ENCODE results near the gene TPD52L2. TPM values are rescaled to one million over a fixed set of nuclear protein-coding genes. Genes with fewer than 3 reads are reported as not detected.
"Not testable (repeated sequence)": the region's sequence is repeated elsewhere in the genome, so short reads cannot be mapped to it uniquely, and the experiment has no call there.

Gene TPD52L2
- total RNA-seq, 1 donor from 2014 or later: 73.8 TPM

- no peak within 1 kb of the TSS for H3K27ac Mint-ChIP-seq
- no peaks in the 10 kb centered on the region for H3K9me3 Mint-ChIP-seq
- H3K27me3 Mint-ChIP-seq (ENCODE audit: low read depth): no peaks in the 10 kb centered on the region
- no peak for TF ChIP-seq CTCF (IDR thresholded peaks at IDR 0.05; ENCODE audit: unreplicated experiment)
- H3K36me3 Mint-ChIP-seq: peaks cover 5% of the 10 kb centered on the region
- no peak for DNase-seq (ENCODE audit: low spot score in 2 of 2, unreplicated experiment in 2 of 2)
- no peak within 1 kb of the TSS for H3K4me3 Mint-ChIP-seq
- H3K4me1 Mint-ChIP-seq: peaks cover 47% of the 10 kb centered on the region
Measured at GRCh38 chr20:63861365-63861934, 3.6 kb upstream of the TPD52L2 start, which contains the start of gene ABHD16B. Gene ABHD16B (plus strand): TSS chr20:63861498. CDS start chr20:63861541, 43 bp downstream.

GRCh38 chr20:63861981-63862901 lies 2.8 kb upstream of the TPD52L2 start:
- TF ChIP-seq CTCF (IDR thresholded peaks at IDR 0.05; ENCODE audit: unreplicated experiment): no peak
- Mint-ChIP-seq H3K9me3 (no peaks in the 10 kb centered on the region), H3K27ac (no peak overlapping the region), H3K4me3 (no peak overlapping the region), H3K36me3 (peaks cover 5% of the 10 kb centered on the region), H3K27me3 (ENCODE audit: low read depth) (no peaks in the 10 kb centered on the region), H3K4me1 (peaks cover 42% of the 10 kb centered on the region)
- DNase-seq (ENCODE audit: low spot score in 2 of 2, unreplicated experiment in 2 of 2): no peak

GRCh38 chr20:63863021-63863797 lies 1.9 kb upstream of the TPD52L2 start:
- peak overlapping the region; percentile 82 for H3K4me3 Mint-ChIP-seq
- TF ChIP-seq CTCF (IDR thresholded peaks at IDR 0.05; ENCODE audit: unreplicated experiment): no peak
- no peaks in the 10 kb centered on the region for H3K27me3 Mint-ChIP-seq (ENCODE audit: low read depth)
- H3K4me1 Mint-ChIP-seq: peaks cover 32% of the 10 kb centered on the region
- no peaks in the 10 kb centered on the region for H3K9me3 Mint-ChIP-seq
- peaks cover 9% of the 10 kb centered on the region for H3K36me3 Mint-ChIP-seq
- H3K27ac Mint-ChIP-seq: peak overlapping the region; percentile 92
- DNase-seq (ENCODE audit: low spot score in 2 of 2, unreplicated experiment in 2 of 2): no peak

- TF ChIP-seq CTCF (IDR thresholded peaks at IDR 0.05; ENCODE audit: unreplicated experiment): peak; percentile 37
- peak in 1 of 2 experiments; percentile 76 for DNase-seq (ENCODE audit: low spot score in 2 of 2, unreplicated experiment in 2 of 2)
- Mint-ChIP-seq H3K9me3 (no peaks in the 10 kb centered on the region), H3K4me3 (peak overlapping the region; percentile 82), H3K36me3 (peaks cover 12% of the 10 kb centered on the region), H3K4me1 (peaks cover 27% of the 10 kb centered on the region), H3K27me3 (ENCODE audit: low read depth) (no peaks in the 10 kb centered on the region), H3K27ac (peak overlapping the region; percentile 92)
Measured at GRCh38 chr20:63863798-63864544, 1.1 kb upstream of the TPD52L2 start.

GRCh38 chr20:63864545-63864977 lies 509 bp upstream of the TPD52L2 start:
- Mint-ChIP-seq H3K27me3 (ENCODE audit: low read depth) (no peaks in the 10 kb centered on the region), H3K4me1 (peaks cover 24% of the 10 kb centered on the region), H3K4me3 (peak overlapping the region; percentile 82), H3K27ac (peak overlapping the region; percentile 92), H3K36me3 (peaks cover 12% of the 10 kb centered on the region), H3K9me3 (no peaks in the 10 kb centered on the region)
- TF ChIP-seq CTCF (IDR thresholded peaks at IDR 0.05; ENCODE audit: unreplicated experiment): no peak
- no peak for DNase-seq (ENCODE audit: low spot score in 2 of 2, unreplicated experiment in 2 of 2)

GRCh38 chr20:63867042-63867441 lies 2.0 kb downstream of the TPD52L2 start:
- DNase-seq (ENCODE audit: low spot score in 2 of 2, unreplicated experiment in 2 of 2); H3K27ac Mint-ChIP-seq; H3K27me3 Mint-ChIP-seq (ENCODE audit: low read depth); H3K36me3 Mint-ChIP-seq; H3K9me3 Mint-ChIP-seq: not testable (repeated sequence)
- H3K4me3 Mint-ChIP-seq: peak overlapping the region; percentile 33
- peaks cover 24% of the 10 kb centered on the region for H3K4me1 Mint-ChIP-seq
